BE2C (cell line): ENCODE measurements around the gene TRMT61A. TPM values are rescaled to one million over a fixed set of nuclear protein-coding genes. Genes with fewer than 3 reads are reported as not detected.

Experiments used
- DNase-seq: peaks from one replicate; pipeline ENCODE4 v3.0.0-alpha.2; 2020
- H3K27me3 ChIP-seq: fragments of 250-450 bp; sonication (Bioruptor Pico); 2 replicates; pipeline ENCODE4 v1.5.1; 2020; ENCODE audit warnings: mild to moderate bottlenecking
- H3K36me3 ChIP-seq: fragments of 250-450 bp; sonication (Bioruptor Pico); 2 replicates; pipeline ENCODE4 v1.5.1; 2020; ENCODE audit warnings: mild to moderate bottlenecking
- H3K4me1 ChIP-seq: fragments of 250-450 bp; sonication (Bioruptor Pico); 2 replicates; pipeline ENCODE4 v1.5.1; 2020
- H3K4me3 ChIP-seq: 2 replicates; pipeline ENCODE4 v1.5.1; 2011; ENCODE audit warnings: low read depth, low read length
- H3K9me3 ChIP-seq: fragments of 250-450 bp; sonication (Bioruptor Pico); 2 replicates; pipeline ENCODE4 v1.5.1; 2020
- polyA plus RNA-seq: library from polyadenylated mRNA; unstranded; fragments of >200 nt; gene quantifications from one replicate; pipeline ENCODE4 v1.2.1, GENCODE V29; 2012; ENCODE audit warnings: low read depth, missing spikeins; ENCODE audit not compliant: insufficient read length, insufficient read depth
- TF ChIP-seq, protein P1 (sequence below): IDR thresholded peaks from 2 replicates; pipeline ENCODE4 v1.5.1; 2012; ENCODE audit warnings: mild to moderate bottlenecking, low read depth, low read length

TRMT61A gene
- polyA plus RNA-seq = 137 TPM

DNA sequence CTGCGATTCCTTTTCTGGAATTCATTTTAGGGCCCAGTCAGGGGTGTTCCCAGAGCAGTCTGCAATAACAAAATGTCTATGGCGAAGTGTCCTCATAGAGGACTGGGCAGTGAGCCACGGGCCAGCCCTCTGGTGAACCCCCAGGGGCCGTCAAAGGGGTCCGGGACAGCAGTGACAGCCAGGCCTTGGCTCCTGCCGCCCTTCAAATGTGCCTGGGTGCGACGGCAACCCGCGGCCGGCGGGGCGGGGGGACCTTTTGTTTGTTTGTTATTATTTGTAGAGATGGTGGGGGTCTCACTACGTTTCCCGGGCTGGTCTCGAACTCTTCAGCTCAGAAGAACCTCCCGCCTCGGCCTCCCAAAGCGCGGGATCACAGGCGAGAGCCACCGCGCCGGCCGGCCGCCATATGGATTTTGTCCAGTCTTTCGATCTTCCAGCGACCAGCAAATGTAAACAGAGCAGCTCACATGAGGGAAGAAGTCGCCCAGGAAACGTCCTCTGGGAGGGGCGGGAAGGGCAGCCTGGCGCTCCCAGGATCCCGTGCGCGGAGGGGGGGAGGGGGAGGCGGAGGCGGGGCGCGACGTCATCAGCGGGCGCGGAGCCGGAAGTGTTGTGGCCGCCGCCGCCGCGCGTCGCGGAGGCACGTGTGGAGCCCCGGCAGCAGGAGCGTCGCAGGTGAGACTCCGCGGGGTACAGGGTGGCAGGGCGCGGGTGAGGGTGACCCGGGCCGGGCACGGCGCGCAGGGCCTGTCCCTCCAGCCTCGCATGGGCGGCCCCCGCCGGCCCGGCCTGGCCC lies at the start of gene TRMT61A:
Gene TRMT61A (plus strand): TSS at position 610 of the 796 bp plus-strand sequence. CDS start 783 bp downstream, outside the sequence.
- no peaks in the 10 kb centered on the region for H3K27me3 ChIP-seq
- TF ChIP-seq, protein P1, sequence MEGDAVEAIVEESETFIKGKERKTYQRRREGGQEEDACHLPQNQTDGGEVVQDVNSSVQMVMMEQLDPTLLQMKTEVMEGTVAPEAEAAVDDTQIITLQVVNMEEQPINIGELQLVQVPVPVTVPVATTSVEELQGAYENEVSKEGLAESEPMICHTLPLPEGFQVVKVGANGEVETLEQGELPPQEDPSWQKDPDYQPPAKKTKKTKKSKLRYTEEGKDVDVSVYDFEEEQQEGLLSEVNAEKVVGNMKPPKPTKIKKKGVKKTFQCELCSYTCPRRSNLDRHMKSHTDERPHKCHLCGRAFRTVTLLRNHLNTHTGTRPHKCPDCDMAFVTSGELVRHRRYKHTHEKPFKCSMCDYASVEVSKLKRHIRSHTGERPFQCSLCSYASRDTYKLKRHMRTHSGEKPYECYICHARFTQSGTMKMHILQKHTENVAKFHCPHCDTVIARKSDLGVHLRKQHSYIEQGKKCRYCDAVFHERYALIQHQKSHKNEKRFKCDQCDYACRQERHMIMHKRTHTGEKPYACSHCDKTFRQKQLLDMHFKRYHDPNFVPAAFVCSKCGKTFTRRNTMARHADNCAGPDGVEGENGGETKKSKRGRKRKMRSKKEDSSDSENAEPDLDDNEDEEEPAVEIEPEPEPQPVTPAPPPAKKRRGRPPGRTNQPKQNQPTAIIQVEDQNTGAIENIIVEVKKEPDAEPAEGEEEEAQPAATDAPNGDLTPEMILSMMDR = no peak
- peak; percentile 92 for DNase-seq
- peaks cover 5% of the 10 kb centered on the region; the same call in 1 of the 2 replicates for H3K4me1 ChIP-seq
- peaks cover 32% of the 10 kb centered on the region for H3K36me3 ChIP-seq
- H3K4me3 ChIP-seq = peak within 1 kb of the TSS; percentile 99
- H3K9me3 ChIP-seq = no peaks in the 10 kb centered on the region

DNA sequence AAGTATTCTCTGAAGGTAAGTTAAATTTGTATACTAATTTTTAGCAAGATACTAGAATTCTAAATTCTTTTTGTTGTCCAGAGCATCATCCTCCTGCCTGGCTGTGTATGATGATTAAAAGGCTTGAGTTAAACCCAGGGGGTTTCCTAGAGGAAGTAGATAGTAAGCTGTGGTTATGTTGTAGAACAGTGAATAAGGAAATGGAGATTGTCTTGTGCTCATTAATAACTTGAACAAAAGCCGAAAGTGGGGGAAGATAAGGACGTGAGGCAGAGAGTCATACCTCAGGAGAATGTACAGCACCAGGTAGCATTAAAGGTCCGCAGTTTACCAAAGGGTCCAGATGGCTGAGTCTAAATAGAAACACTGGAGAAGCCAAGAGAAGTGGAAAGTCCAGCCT lies 48.4 kb upstream of the TRMT61A start:
- TF ChIP-seq, protein P1 = no peak
- no peak overlapping the region for H3K4me3 ChIP-seq
- H3K9me3 ChIP-seq = no peaks in the 10 kb centered on the region
- no peaks in the 10 kb centered on the region for H3K27me3 ChIP-seq
- H3K4me1 ChIP-seq = no peaks in the 10 kb centered on the region
- H3K36me3 ChIP-seq = peaks cover 52% of the 10 kb centered on the region
- DNase-seq = no peak

DNA sequence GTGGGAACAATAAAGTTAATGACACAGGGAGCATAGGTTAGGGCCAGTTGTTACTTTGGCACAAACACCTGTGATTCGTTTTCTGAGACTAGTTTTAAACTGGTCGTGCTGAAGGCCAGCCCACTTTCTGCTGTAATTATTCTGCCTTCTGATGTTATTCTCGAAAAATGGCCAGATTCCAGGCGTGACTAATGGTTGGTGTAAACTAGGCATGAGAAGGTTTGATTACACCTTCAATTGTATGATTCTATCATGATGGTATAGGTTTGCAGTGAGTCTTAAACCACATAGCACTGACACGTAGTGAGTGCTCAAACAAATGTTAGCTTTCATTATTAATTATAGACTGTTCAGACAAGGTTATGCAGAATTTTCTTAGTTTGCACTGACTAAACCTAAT lies 45.4 kb upstream of the TRMT61A start:
- Histone ChIP-seq H3K4me1 (no peaks in the 10 kb centered on the region), H3K9me3 (no peaks in the 10 kb centered on the region), H3K4me3 (no peak overlapping the region), H3K36me3 (peaks cover 50% of the 10 kb centered on the region), H3K27me3 (no peaks in the 10 kb centered on the region)
- TF ChIP-seq, protein P1 = no peak
- no peak for DNase-seq

DNA sequence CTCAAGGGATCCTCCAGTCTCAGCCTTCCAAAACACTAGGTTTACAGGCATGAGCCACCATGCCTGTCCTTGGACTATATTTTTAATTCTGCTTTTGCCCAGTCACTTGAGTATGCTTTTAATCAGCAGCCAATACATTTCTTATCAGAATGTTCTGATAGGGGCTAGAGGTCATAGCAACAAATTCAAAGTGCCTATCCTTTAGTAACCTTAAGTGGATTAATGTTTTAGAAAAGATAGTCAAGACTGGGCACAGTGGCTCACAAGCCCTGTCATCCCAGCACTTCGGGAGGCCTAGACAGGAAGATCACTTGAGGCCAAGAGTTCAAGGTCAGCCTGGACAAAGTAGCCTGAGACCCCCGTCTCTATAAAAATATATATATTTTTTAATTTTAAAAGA lies 43.5 kb upstream of the TRMT61A start:
- H3K9me3 ChIP-seq = no peaks in the 10 kb centered on the region
- no peaks in the 10 kb centered on the region for H3K4me1 ChIP-seq
- no peak overlapping the region for H3K4me3 ChIP-seq
- peaks cover 56% of the 10 kb centered on the region for H3K36me3 ChIP-seq
- no peaks in the 10 kb centered on the region for H3K27me3 ChIP-seq
- TF ChIP-seq, protein P1 = no peak
- no peak for DNase-seq

DNA sequence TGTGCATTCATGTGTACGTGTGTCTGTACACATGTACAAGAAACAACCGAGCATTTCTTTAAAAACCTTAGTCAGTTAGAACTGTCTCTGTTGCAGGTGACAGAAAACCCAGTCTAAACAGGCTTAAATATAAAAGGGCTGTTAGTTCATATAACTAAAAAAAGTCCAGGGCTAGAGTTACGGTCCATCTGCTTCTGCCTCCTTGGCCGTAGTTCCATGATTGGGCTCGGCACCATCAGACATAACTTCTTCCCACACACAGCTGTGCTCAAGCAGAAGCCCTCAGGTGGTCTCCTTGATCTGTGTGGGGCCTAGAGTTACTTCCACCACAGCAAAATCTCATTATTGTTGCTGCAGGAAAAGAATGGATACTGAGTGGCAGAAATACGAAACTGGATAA lies 40.9 kb upstream of the TRMT61A start:
- Histone ChIP-seq H3K36me3 (peaks cover 52% of the 10 kb centered on the region), H3K27me3 (no peaks in the 10 kb centered on the region), H3K4me3 (no peak overlapping the region), H3K4me1 (peaks cover 3% of the 10 kb centered on the region), H3K9me3 (no peaks in the 10 kb centered on the region)
- TF ChIP-seq, protein P1 = no peak
- no peak for DNase-seq

DNA sequence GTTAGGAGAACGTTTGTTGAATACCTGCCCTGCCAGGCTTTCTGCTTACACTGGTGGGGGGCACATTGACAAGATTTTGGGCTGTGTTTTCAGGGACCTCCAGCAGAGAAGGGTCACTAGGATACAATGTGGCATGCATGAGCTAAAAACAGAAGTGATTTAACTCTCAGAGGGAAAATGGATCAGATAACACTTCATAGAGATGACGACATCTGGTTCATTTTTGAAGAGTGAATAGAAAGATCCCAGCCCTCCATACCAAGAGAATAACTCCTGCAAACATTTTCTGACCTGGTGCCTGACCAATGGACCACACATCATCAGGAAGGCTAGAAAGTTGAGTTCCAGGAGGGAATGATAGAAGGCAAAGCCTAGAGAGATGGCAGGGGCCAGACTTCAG lies 40.0 kb upstream of the TRMT61A start:
- DNase-seq = no peak
- no peaks in the 10 kb centered on the region for H3K27me3 ChIP-seq
- H3K4me1 ChIP-seq = peaks cover 3% of the 10 kb centered on the region
- no peak overlapping the region for H3K4me3 ChIP-seq
- peaks cover 59% of the 10 kb centered on the region for H3K36me3 ChIP-seq
- TF ChIP-seq, protein P1 = no peak
- no peaks in the 10 kb centered on the region for H3K9me3 ChIP-seq
